Measurements from ENCODE around the gene VIT. TPM values are rescaled to one million over a fixed set of nuclear protein-coding genes. Genes with fewer than 3 reads are reported as not detected.

The VIT gene
- total and polyA plus RNA-seq, 2 donors (not counting 1 experiment from before 2014, with no cell fraction given) = 0.17 to 0.62 TPM

- no peak overlapping the region for H3K4me3 ChIP-seq (replicated peaks in 1 of 4; ENCODE audit: control extremely low read depth in 1 of 4, insufficient read depth in 1 of 4, low read depth in 3 of 4, low read length in 4 of 4)
- no peak overlapping the region for H3K27ac ChIP-seq (ENCODE audit: insufficient read depth, low read length)
- H3K36me3 ChIP-seq (ENCODE audit: control insufficient read depth, insufficient read depth, low read length) = no peaks in the 10 kb centered on the region
- H3K27me3 ChIP-seq (ENCODE audit: control insufficient read depth, insufficient read depth, low read length) = no peaks in the 10 kb centered on the region
- H3K4me1 ChIP-seq (ENCODE audit: control insufficient read depth, extremely low read depth, insufficient read depth, low read length) = peaks cover 2% of the 10 kb centered on the region
- H3K4me2 ChIP-seq (ENCODE audit: extremely low read depth, insufficient read depth, low read length) = no peak overlapping the region
- no peak for DNase-seq (ENCODE audit: low read depth in 2 of 2)
- H4K20me1 ChIP-seq (ENCODE audit: control insufficient read depth, extremely low read depth, insufficient read depth, low read length) = no peaks in the 10 kb centered on the region
- no peak overlapping the region for H3K9ac ChIP-seq (ENCODE audit: insufficient read depth, low read length)
- no peaks in the 10 kb centered on the region for H3K79me2 ChIP-seq (ENCODE audit: control insufficient read depth, insufficient read depth, low read length)
- H2AFZ ChIP-seq (ENCODE audit: low read length) = no peak overlapping the region
- H3K9me3 ChIP-seq (ENCODE audit: control insufficient read depth, insufficient read depth, low read depth, low read length) = no peaks in the 10 kb centered on the region
- TF ChIP-seq, protein P1, sequence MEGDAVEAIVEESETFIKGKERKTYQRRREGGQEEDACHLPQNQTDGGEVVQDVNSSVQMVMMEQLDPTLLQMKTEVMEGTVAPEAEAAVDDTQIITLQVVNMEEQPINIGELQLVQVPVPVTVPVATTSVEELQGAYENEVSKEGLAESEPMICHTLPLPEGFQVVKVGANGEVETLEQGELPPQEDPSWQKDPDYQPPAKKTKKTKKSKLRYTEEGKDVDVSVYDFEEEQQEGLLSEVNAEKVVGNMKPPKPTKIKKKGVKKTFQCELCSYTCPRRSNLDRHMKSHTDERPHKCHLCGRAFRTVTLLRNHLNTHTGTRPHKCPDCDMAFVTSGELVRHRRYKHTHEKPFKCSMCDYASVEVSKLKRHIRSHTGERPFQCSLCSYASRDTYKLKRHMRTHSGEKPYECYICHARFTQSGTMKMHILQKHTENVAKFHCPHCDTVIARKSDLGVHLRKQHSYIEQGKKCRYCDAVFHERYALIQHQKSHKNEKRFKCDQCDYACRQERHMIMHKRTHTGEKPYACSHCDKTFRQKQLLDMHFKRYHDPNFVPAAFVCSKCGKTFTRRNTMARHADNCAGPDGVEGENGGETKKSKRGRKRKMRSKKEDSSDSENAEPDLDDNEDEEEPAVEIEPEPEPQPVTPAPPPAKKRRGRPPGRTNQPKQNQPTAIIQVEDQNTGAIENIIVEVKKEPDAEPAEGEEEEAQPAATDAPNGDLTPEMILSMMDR (conservative IDR thresholded peaks at IDR 0.05 in 1 of 2, IDR thresholded peaks at IDR 0.05 in 1 of 2; ENCODE audit: low read depth in 1 of 2, low read length in 2 of 2) = no peak
- TF ChIP-seq EZH2 (IDR thresholded peaks at IDR 0.05; ENCODE audit: low read length, missing control alignments) = no peak
Measured at GRCh38 chr2:36657703-36658102, 38.8 kb upstream of the VIT start.

DNA sequence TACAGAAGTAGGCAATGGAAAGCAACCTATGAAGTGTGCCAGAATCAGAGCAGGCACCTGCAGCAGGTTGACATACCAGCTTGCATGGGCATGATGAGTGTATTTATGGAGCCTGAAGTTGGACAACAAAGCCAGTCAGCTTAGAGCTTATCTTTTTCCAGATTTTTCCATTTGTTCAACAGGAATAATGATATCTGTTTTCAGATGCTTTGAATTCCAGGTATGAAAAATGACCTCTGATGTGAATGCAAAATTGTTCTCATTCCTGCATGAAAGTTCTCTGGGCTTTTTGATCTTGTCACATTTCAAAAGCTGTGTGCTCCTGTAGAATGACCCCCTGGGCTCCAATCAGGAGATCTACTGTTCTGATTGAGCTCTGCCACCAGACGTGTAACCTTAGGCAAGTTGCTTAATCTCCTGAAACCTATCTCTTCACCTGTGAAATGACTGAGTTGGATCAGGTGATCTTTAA lies 38.2 kb upstream of the VIT start:
- Histone ChIP-seq H3K4me3 (replicated peaks in 1 of 4; ENCODE audit: control extremely low read depth in 1 of 4, insufficient read depth in 1 of 4, low read depth in 3 of 4, low read length in 4 of 4) (no peak overlapping the region), H3K4me1 (ENCODE audit: control insufficient read depth, extremely low read depth, insufficient read depth, low read length) (peaks cover 2% of the 10 kb centered on the region), H3K27ac (ENCODE audit: insufficient read depth, low read length) (no peak overlapping the region), H3K27me3 (ENCODE audit: control insufficient read depth, insufficient read depth, low read length) (no peaks in the 10 kb centered on the region), H3K79me2 (ENCODE audit: control insufficient read depth, insufficient read depth, low read length) (no peaks in the 10 kb centered on the region), H4K20me1 (ENCODE audit: control insufficient read depth, extremely low read depth, insufficient read depth, low read length) (no peaks in the 10 kb centered on the region), H2AFZ (ENCODE audit: low read length) (no peak overlapping the region), H3K4me2 (ENCODE audit: extremely low read depth, insufficient read depth, low read length) (no peak overlapping the region), H3K9me3 (ENCODE audit: control insufficient read depth, insufficient read depth, low read depth, low read length) (no peaks in the 10 kb centered on the region), H3K36me3 (ENCODE audit: control insufficient read depth, insufficient read depth, low read length) (no peaks in the 10 kb centered on the region), H3K9ac (ENCODE audit: insufficient read depth, low read length) (no peak overlapping the region)
- no peak for TF ChIP-seq EZH2 (IDR thresholded peaks at IDR 0.05; ENCODE audit: low read length, missing control alignments)
- TF ChIP-seq, protein P1 (conservative IDR thresholded peaks at IDR 0.05 in 1 of 2, IDR thresholded peaks at IDR 0.05 in 1 of 2; ENCODE audit: low read depth in 1 of 2, low read length in 2 of 2) = no peak
- peak in 1 of 2 donors; percentile 38 for DNase-seq (ENCODE audit: low read depth in 2 of 2)

- no peak for DNase-seq (ENCODE audit: low read depth in 2 of 2)
- Histone ChIP-seq H3K27me3 (ENCODE audit: control insufficient read depth, insufficient read depth, low read length) (no peaks in the 10 kb centered on the region), H4K20me1 (ENCODE audit: control insufficient read depth, extremely low read depth, insufficient read depth, low read length) (no peaks in the 10 kb centered on the region), H3K79me2 (ENCODE audit: control insufficient read depth, insufficient read depth, low read length) (no peaks in the 10 kb centered on the region), H3K9ac (ENCODE audit: insufficient read depth, low read length) (no peak overlapping the region), H3K9me3 (ENCODE audit: control insufficient read depth, insufficient read depth, low read depth, low read length) (no peaks in the 10 kb centered on the region), H3K4me3 (replicated peaks in 1 of 4; ENCODE audit: control extremely low read depth in 1 of 4, insufficient read depth in 1 of 4, low read depth in 3 of 4, low read length in 4 of 4) (no peak overlapping the region), H3K27ac (ENCODE audit: insufficient read depth, low read length) (no peak overlapping the region), H3K36me3 (ENCODE audit: control insufficient read depth, insufficient read depth, low read length) (no peaks in the 10 kb centered on the region), H3K4me2 (ENCODE audit: extremely low read depth, insufficient read depth, low read length) (no peak overlapping the region), H2AFZ (ENCODE audit: low read length) (no peak overlapping the region), H3K4me1 (ENCODE audit: control insufficient read depth, extremely low read depth, insufficient read depth, low read length) (peaks cover 7% of the 10 kb centered on the region)
- no peak for TF ChIP-seq EZH2 (IDR thresholded peaks at IDR 0.05; ENCODE audit: low read length, missing control alignments)
- TF ChIP-seq, protein P1 (conservative IDR thresholded peaks at IDR 0.05 in 1 of 2, IDR thresholded peaks at IDR 0.05 in 1 of 2; ENCODE audit: low read depth in 1 of 2, low read length in 2 of 2) = no peak
Measured at GRCh38 chr2:36659218-36659617, 37.3 kb upstream of the VIT start.
